ENCODE measurements around the gene DYSF.

DNA sequence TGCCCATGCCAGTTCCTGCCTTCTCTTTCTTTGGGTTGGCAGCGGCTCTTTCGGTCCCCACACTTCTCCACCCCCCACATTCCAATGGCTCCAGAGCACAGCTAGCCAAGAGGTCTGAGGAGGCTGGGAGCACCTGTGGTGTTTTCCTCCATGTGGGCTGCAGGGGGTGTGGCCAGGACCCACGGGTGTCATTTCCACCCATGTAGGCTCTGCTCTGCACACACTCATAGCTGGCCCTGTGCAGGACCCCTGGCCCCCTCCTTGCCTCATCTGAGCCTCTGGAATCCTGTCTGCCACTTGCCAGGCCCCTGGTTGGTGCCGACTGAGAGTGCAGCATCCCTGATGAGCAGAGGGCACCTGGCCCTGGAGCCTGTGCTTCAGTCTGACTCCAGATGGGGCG lies 46.3 kb downstream of the DYSF start:
- TF ChIP-seq POLR2A (IDR thresholded peaks at IDR 0.05): no peak
- TF ChIP-seq, protein P1, sequence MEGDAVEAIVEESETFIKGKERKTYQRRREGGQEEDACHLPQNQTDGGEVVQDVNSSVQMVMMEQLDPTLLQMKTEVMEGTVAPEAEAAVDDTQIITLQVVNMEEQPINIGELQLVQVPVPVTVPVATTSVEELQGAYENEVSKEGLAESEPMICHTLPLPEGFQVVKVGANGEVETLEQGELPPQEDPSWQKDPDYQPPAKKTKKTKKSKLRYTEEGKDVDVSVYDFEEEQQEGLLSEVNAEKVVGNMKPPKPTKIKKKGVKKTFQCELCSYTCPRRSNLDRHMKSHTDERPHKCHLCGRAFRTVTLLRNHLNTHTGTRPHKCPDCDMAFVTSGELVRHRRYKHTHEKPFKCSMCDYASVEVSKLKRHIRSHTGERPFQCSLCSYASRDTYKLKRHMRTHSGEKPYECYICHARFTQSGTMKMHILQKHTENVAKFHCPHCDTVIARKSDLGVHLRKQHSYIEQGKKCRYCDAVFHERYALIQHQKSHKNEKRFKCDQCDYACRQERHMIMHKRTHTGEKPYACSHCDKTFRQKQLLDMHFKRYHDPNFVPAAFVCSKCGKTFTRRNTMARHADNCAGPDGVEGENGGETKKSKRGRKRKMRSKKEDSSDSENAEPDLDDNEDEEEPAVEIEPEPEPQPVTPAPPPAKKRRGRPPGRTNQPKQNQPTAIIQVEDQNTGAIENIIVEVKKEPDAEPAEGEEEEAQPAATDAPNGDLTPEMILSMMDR (IDR thresholded peaks at IDR 0.05): no peak
